T-helper 1 cell treated with Interleukin-12 subunit alpha and Interleukin-12 subunit beta and Interleukin-4 antibody, amounts not matched to agents 30 μg/mL and 1 μg/mL, for 36 hours (primary cell): Measurements from ENCODE around the gene OPN4.
A peak's percentile ranks its signal among the peaks of the same experiment; 100 is the strongest.

Experiments
- H3K27ac Mint-ChIP-seq: one replicate; pipeline ENCODE4 v1.8.0; 2021; ENCODE audit warnings: mild to moderate bottlenecking, mixed read lengths
- H3K27me3 Mint-ChIP-seq: one replicate; pipeline ENCODE4 v1.8.0; 2021; ENCODE audit warnings: low read depth, mixed read lengths
- H3K36me3 Mint-ChIP-seq: one replicate; pipeline ENCODE4 v1.8.0; 2021; ENCODE audit warnings: low read depth, mixed read lengths
- H3K4me1 Mint-ChIP-seq: one replicate; pipeline ENCODE4 v1.8.0; 2021; ENCODE audit warnings: low read depth, mixed read lengths
- H3K4me3 Mint-ChIP-seq: one replicate; pipeline ENCODE4 v1.8.0; 2021; ENCODE audit warnings: mild to moderate bottlenecking, moderate library complexity, mixed read lengths
- H3K9me3 Mint-ChIP-seq: one replicate; pipeline ENCODE4 v1.8.0; 2021; ENCODE audit warnings: mixed read lengths

OPN4 gene

GRCh38 chr10:86703176-86703575 is 48.8 kb downstream of the OPN4 start:
- Mint-ChIP-seq H3K27me3 (no peaks in the 10 kb centered on the region), H3K27ac (no peak overlapping the region), H3K4me1 (no peaks in the 10 kb centered on the region), H3K9me3 (no peaks in the 10 kb centered on the region), H3K36me3 (no peaks in the 10 kb centered on the region), H3K4me3 (no peak overlapping the region)

- Mint-ChIP-seq H3K36me3 (no peaks in the 10 kb centered on the region), H3K4me1 (no peaks in the 10 kb centered on the region), H3K4me3 (no peak overlapping the region), H3K9me3 (no peaks in the 10 kb centered on the region), H3K27me3 (no peaks in the 10 kb centered on the region), H3K27ac (no peak overlapping the region)
Measured at GRCh38 chr10:86705139-86705538, 50.8 kb downstream of the OPN4 start.

- Mint-ChIP-seq H3K27ac (no peak overlapping the region), H3K9me3 (no peaks in the 10 kb centered on the region), H3K4me3 (no peak overlapping the region), H3K36me3 (no peaks in the 10 kb centered on the region), H3K4me1 (peaks cover 4% of the 10 kb centered on the region), H3K27me3 (no peaks in the 10 kb centered on the region)
Measured at GRCh38 chr10:86705905-86706304, 51.6 kb downstream of the OPN4 start.

GRCh38 chr10:86706401-86706841 is 52.1 kb downstream of the OPN4 start:
- Mint-ChIP-seq H3K4me3 (no peak overlapping the region), H3K27me3 (no peaks in the 10 kb centered on the region), H3K4me1 (peaks cover 5% of the 10 kb centered on the region), H3K9me3 (no peaks in the 10 kb centered on the region), H3K36me3 (no peaks in the 10 kb centered on the region), H3K27ac (no peak overlapping the region)

- no peaks in the 10 kb centered on the region for H3K9me3 Mint-ChIP-seq
- no peaks in the 10 kb centered on the region for H3K36me3 Mint-ChIP-seq
- H3K27ac Mint-ChIP-seq = no peak overlapping the region
- no peak overlapping the region for H3K4me3 Mint-ChIP-seq
- H3K4me1 Mint-ChIP-seq = peaks cover 5% of the 10 kb centered on the region
- no peaks in the 10 kb centered on the region for H3K27me3 Mint-ChIP-seq
Measured at GRCh38 chr10:86706977-86707376, 52.6 kb downstream of the OPN4 start.

GRCh38 chr10:86707505-86707904 is 53.2 kb downstream of the OPN4 start:
- Mint-ChIP-seq H3K36me3 (no peaks in the 10 kb centered on the region), H3K27me3 (no peaks in the 10 kb centered on the region), H3K4me1 (peaks cover 5% of the 10 kb centered on the region), H3K9me3 (no peaks in the 10 kb centered on the region), H3K27ac (no peak overlapping the region), H3K4me3 (no peak overlapping the region)

GRCh38 chr10:86708068-86708782 is 53.9 kb downstream of the OPN4 start:
- H3K4me1 Mint-ChIP-seq = peaks cover 5% of the 10 kb centered on the region
- H3K36me3 Mint-ChIP-seq = no peaks in the 10 kb centered on the region
- H3K9me3 Mint-ChIP-seq = no peaks in the 10 kb centered on the region

DNA sequence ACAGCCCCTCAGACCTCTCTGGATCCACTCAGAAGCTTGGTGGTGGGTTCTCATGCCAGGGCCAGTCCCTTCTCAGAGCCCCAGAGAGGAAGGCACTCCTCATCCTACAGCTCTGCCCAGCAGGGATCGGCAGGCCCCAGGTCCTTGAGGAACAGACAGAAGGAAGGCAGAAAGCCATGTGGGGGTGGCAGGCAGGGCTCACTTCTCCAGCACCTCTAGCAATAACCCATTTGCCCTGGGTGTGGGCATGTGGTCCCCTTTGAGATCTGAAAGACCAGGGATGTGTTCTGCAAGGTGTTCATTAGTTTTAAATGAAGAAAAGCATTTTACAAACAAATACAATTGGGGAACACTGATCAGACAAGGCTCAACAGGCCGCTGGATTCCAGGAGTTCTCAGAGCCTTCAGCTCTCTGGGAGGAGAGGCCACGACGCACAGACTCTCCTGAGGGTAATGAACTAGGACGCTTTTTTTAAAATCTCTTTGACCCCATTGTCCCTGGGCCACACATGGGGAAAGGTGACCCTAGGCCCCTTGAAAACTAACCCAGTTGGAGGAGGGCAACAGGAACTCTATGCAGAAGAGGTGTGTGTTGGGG is 54.5 kb downstream of the OPN4 start:
- Mint-ChIP-seq H3K9me3 (no peaks in the 10 kb centered on the region), H3K27me3 (no peaks in the 10 kb centered on the region), H3K36me3 (no peaks in the 10 kb centered on the region), H3K4me3 (no peak overlapping the region), H3K4me1 (peaks cover 5% of the 10 kb centered on the region), H3K27ac (no peak overlapping the region)

More at GRCh38 chr10:86708068-86708782, 53.9 kb downstream of the OPN4 start:
- H3K27ac Mint-ChIP-seq = no peak overlapping the region
- H3K27me3 Mint-ChIP-seq = no peaks in the 10 kb centered on the region
- no peak overlapping the region for H3K4me3 Mint-ChIP-seq

DNA sequence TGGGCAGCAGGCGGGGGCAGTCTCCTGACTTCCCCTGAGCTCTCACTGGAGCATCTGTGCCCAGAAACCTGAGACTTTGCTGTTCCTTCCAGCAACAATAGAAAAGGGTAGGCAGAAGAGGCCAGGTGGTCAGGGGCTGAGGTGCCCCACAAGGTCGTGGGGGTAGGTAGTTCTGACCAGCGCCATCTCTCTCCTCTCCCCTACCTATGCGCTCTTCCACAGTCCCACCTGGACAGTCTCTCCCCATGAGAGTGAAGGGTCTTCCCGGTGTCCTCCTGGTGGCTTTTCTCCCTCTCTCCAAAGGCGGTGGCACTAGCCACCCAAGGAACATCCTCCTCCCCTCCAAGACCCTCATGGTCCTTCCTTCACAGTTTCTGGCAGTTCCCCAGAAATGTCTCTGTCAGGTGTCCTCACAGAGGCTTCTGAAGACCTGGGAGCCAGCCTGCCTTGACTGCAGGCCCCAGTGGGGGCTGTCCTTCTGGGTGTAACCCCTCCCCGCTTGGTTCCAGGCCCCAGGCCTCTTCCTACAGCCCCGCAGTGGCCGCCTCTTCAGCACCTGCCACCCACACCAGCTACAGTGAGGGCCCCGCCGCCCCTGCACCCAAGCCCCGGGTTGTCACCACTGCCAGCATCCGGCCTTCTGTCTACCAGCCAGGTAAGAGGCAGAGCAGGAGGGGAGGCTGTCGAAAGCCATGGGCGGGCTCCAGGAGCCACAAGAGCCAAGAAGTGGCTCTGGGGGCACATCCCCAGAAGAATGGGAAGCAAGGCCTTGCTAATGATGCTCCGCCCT is 55.2 kb downstream of the OPN4 start:
- H3K4me1 Mint-ChIP-seq = peaks cover 5% of the 10 kb centered on the region
- no peaks in the 10 kb centered on the region for H3K36me3 Mint-ChIP-seq
- peak overlapping the region; percentile 43 for H3K27ac Mint-ChIP-seq
- no peaks in the 10 kb centered on the region for H3K9me3 Mint-ChIP-seq
- peak overlapping the region; percentile 90 for H3K4me3 Mint-ChIP-seq
- H3K27me3 Mint-ChIP-seq = no peaks in the 10 kb centered on the region

DNA sequence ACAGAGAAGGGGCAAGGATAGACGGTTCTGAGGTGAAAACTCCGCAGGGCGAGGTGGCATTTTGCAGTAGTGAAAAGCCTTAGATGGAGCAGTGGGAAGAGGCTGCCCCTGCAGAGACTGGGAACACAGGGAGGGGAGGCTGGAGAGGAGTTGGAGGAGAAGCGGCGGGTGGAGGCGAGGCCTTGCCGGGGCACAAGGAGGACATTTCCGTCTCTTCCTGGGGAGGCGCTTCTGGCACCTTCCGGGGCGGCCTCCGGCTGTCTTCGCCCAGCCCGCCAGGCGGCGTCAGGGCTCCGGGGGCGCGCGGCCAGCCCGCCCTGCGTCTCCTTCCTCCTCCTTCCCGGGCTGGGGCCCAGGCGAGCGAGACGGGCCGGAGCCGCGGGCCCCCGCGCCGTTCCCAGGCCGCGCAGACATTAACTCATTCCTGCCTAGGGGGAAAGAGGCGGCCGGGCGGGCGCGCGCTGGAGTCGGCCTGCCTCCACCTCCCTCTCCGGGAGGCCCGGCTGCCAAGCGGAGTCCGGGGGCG is 56.7 kb downstream of the OPN4 start:
- no peaks in the 10 kb centered on the region for H3K36me3 Mint-ChIP-seq
- H3K4me3 Mint-ChIP-seq = peak overlapping the region; percentile 90
- H3K4me1 Mint-ChIP-seq = peaks cover 5% of the 10 kb centered on the region
- no peaks in the 10 kb centered on the region for H3K27me3 Mint-ChIP-seq
- no peaks in the 10 kb centered on the region for H3K9me3 Mint-ChIP-seq
- H3K27ac Mint-ChIP-seq = peak overlapping the region; percentile 98

DNA sequence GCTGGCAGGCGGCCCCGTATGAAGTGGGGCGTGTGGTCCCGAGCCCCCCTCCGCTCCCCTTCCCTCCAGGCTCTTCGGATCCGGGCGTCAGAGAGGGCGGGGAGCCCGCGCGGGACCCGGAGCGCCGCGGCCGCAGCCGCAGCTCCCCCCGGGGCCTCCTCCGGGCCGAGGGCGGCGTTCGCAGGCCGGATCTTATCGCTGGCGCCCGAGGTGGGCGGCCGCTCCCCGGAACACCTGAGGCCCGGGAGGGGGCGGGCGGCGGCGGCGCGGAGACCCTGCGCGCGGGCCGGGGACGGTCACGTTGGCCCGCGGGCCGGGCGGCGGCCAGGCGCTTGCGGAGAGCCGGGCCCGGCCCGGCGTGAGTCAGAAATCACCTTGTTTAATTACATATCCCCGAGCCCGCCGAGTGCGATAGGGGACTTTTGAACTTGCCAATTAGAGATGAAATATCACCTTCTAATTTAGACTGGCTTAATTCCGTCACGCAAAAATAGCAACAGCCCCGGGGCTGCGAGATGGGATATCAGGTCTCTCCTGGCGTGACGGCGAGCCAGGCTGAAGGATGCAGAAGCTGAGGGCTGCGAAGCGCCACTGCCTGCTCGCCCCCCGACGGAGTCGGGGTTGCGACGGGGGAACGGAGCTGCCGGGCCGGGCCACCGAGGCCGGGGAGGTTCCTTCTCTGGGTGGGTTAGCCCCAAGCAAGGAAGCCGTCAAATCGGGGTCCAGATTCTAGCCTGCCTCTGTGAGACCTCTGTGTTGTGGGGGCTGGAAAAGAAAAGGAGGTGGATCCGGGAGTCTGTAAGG is 57.4 kb downstream of the OPN4 start:
- Mint-ChIP-seq H3K36me3 (no peaks in the 10 kb centered on the region), H3K4me3 (peak overlapping the region; percentile 78), H3K27me3 (no peaks in the 10 kb centered on the region), H3K27ac (peak overlapping the region; percentile 73), H3K4me1 (peaks cover 5% of the 10 kb centered on the region), H3K9me3 (no peaks in the 10 kb centered on the region)

- Mint-ChIP-seq H3K4me3 (peak overlapping the region; percentile 78), H3K27ac (peak overlapping the region; percentile 73), H3K9me3 (no peaks in the 10 kb centered on the region), H3K4me1 (peaks cover 5% of the 10 kb centered on the region), H3K36me3 (no peaks in the 10 kb centered on the region), H3K27me3 (no peaks in the 10 kb centered on the region)
Measured at GRCh38 chr10:86712317-86712707, 58.0 kb downstream of the OPN4 start.

- H3K27ac Mint-ChIP-seq = no peak overlapping the region
- no peaks in the 10 kb centered on the region for H3K36me3 Mint-ChIP-seq
- H3K27me3 Mint-ChIP-seq = peaks cover under 1% of the 10 kb centered on the region
- H3K9me3 Mint-ChIP-seq = no peaks in the 10 kb centered on the region
- H3K4me1 Mint-ChIP-seq = peaks cover 5% of the 10 kb centered on the region
- no peak overlapping the region for H3K4me3 Mint-ChIP-seq
Measured at GRCh38 chr10:86715156-86715795, 60.9 kb downstream of the OPN4 start.

DNA sequence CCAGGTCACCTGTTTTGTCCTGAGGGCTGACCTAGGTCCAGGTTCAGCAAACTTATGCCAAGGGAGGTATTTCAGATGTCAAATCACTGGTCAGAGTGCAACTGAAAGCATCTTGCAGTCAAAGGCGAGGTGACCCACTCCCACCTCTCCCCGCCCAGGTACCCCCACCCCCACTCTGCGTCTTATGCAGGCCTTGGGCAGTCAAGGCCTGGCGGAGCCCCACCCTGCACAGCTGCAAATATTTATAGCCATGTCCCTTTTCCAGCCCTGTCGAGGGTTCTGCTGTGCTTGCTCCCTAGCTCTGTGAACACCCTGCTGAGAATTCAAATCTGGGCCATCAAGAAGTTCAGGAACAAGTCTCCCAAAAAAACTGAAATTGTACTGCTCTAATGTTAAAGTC is 61.5 kb downstream of the OPN4 start:
- no peaks in the 10 kb centered on the region for H3K9me3 Mint-ChIP-seq

More for the DNA sequence above, 61.5 kb downstream of the OPN4 start:
- H3K27me3 Mint-ChIP-seq = peaks cover 6% of the 10 kb centered on the region
- no peaks in the 10 kb centered on the region for H3K36me3 Mint-ChIP-seq
- no peak overlapping the region for H3K27ac Mint-ChIP-seq
- no peak overlapping the region for H3K4me3 Mint-ChIP-seq
- peaks cover 1% of the 10 kb centered on the region for H3K4me1 Mint-ChIP-seq
